Activated T-helper 2 cell treated with anti-CD3 and anti-CD28 coated beads, Interferon-gamma antibody, Interleukin-2, Interleukin-4, amounts not matched to agents 10 μg/mL and 5 μg/mL and 100 μg/mL, durations not matched to agents 14 hours and 24 hours and 36 hours (primary cell): ENCODE measurements around the gene IPO7. TPM values are rescaled to one million over a fixed set of nuclear protein-coding genes. Genes with fewer than 3 reads are reported as not detected.
A peak's percentile ranks its signal among the peaks of the same experiment; 100 is the strongest.
"Not testable (repeated sequence)": the region's sequence is repeated elsewhere in the genome, so short reads cannot be mapped to it uniquely, and the experiment has no call there.

ENCODE experiments used
- DNase-seq: peaks from one replicate; pipeline ENCODE4 v3.0.0; 2021; ENCODE audit warnings: low spot score
- H3K27ac Mint-ChIP-seq: one replicate; pipeline ENCODE4 v1.8.0; 2021; ENCODE audit warnings: mixed read lengths
- H3K27me3 Mint-ChIP-seq: one replicate; pipeline ENCODE4 v1.8.0; 2021; ENCODE audit warnings: low read depth, mixed read lengths
- H3K36me3 Mint-ChIP-seq: one replicate; pipeline ENCODE4 v1.8.0; 2021; ENCODE audit warnings: low read depth, mixed read lengths
- H3K4me1 Mint-ChIP-seq: one replicate; pipeline ENCODE4 v1.8.0; 2021; ENCODE audit warnings: low read depth, mixed read lengths
- H3K4me3 Mint-ChIP-seq: one replicate; pipeline ENCODE4 v1.8.0; 2021; ENCODE audit warnings: low read depth, mild to moderate bottlenecking, moderate library complexity, mixed read lengths
- H3K9me3 Mint-ChIP-seq: one replicate; pipeline ENCODE4 v1.8.0; 2021; ENCODE audit warnings: mixed read lengths
- intact Hi-C: fragments of 100-400 bp; cut with micrococcal nuclease; formaldehyde crosslinking; loops from one replicate; pipeline ENCODE4 v1.15.1; 2023
- total RNA-seq: library from RNA; stranded (reverse); gene quantifications from 2 replicates; pipeline ENCODE4 v1.2.3, GENCODE V29; 2022

The IPO7 gene
- total RNA-seq, 1 donor from 2014 or later = 143 TPM

GRCh38 chr11:9446230-9446629 is 61.8 kb downstream of the IPO7 start:
- peak overlapping the region; percentile 29 for H3K27ac Mint-ChIP-seq
- no peak for DNase-seq
- no peaks in the 10 kb centered on the region for H3K9me3 Mint-ChIP-seq
- H3K27me3 Mint-ChIP-seq = no peaks in the 10 kb centered on the region
- intact Hi-C loops = loop anchor here (10.0 kb wide), 1 partner anchor 59 kb away; no protein-coding TSS in a partner anchor
- peaks cover 17% of the 10 kb centered on the region for H3K4me1 Mint-ChIP-seq
- H3K4me3 Mint-ChIP-seq = no peak overlapping the region
- H3K36me3 Mint-ChIP-seq = peaks cover 69% of the 10 kb centered on the region

- Mint-ChIP-seq H3K27ac (no peak overlapping the region), H3K9me3 (peaks cover 7% of the 10 kb centered on the region), H3K4me3 (no peak overlapping the region), H3K27me3 (no peaks in the 10 kb centered on the region), H3K4me1 (peaks cover 17% of the 10 kb centered on the region), H3K36me3 (peaks cover 54% of the 10 kb centered on the region)
- intact Hi-C loops = loop anchor here (10.0 kb wide), 1 partner anchor 56 kb away; no protein-coding TSS in a partner anchor
- DNase-seq = no peak
Observed at GRCh38 chr11:9448576-9449352, 64.3 kb downstream of the IPO7 start.

GRCh38 chr11:9452023-9452422 is 67.6 kb downstream of the IPO7 start:
- H3K27me3 Mint-ChIP-seq, H3K4me1 Mint-ChIP-seq, DNase-seq, intact Hi-C loops, H3K9me3 Mint-ChIP-seq, H3K4me3 Mint-ChIP-seq, H3K27ac Mint-ChIP-seq: not testable (repeated sequence)
- peaks cover 29% of the 10 kb centered on the region for H3K36me3 Mint-ChIP-seq

- intact Hi-C loops = no loop called here
- no peak overlapping the region for H3K4me3 Mint-ChIP-seq
- no peak for DNase-seq
- H3K9me3 Mint-ChIP-seq = peaks cover 7% of the 10 kb centered on the region
- H3K4me1 Mint-ChIP-seq = peaks cover 3% of the 10 kb centered on the region
- H3K36me3 Mint-ChIP-seq = peaks cover 19% of the 10 kb centered on the region
- H3K27me3 Mint-ChIP-seq = no peaks in the 10 kb centered on the region
- H3K27ac Mint-ChIP-seq = no peak overlapping the region
Observed at GRCh38 chr11:9455722-9456121, 71.3 kb downstream of the IPO7 start.

- Mint-ChIP-seq H3K27ac (peak overlapping the region; percentile 97), H3K36me3 (peaks cover 23% of the 10 kb centered on the region), H3K27me3 (no peaks in the 10 kb centered on the region), H3K9me3 (no peaks in the 10 kb centered on the region), H3K4me3 (peak overlapping the region; percentile 93), H3K4me1 (peaks cover 18% of the 10 kb centered on the region)
- peak; percentile 25 for DNase-seq
- intact Hi-C loops = loop anchor here (1.0 to 5.0 kb wide), 11 partner anchors 48 to 777 kb away; partner anchors contain the start of genes IPO7, NRIP3, RPL27A and TMEM41B
Observed at GRCh38 chr11:9459667-9460321, 75.3 kb downstream of the IPO7 start.

- Mint-ChIP-seq H3K9me3 (no peaks in the 10 kb centered on the region), H3K27me3 (no peaks in the 10 kb centered on the region), H3K4me3 (peak within 1 kb of the TSS; percentile 93), H3K4me1 (peaks cover 18% of the 10 kb centered on the region), H3K36me3 (peaks cover 23% of the 10 kb centered on the region), H3K27ac (peak within 1 kb of the TSS; percentile 97)
- DNase-seq = peak; percentile 100
- intact Hi-C loops = loop anchor here (1.0 to 5.0 kb wide), 12 partner anchors 47 to 778 kb away; partner anchors contain the start of genes IPO7, NRIP3, RPL27A and TMEM41B
Observed at GRCh38 chr11:9460322-9461062, 76.0 kb downstream of the IPO7 start, which contains the start of gene ZNF143. TSS of gene ZNF143 (plus strand) at chr11:9461012. CDS start at chr11:9471309, 10,297 bp downstream.

- Mint-ChIP-seq H3K27ac (peak overlapping the region; percentile 97), H3K4me3 (peak overlapping the region; percentile 93), H3K36me3 (peaks cover 23% of the 10 kb centered on the region), H3K9me3 (no peaks in the 10 kb centered on the region), H3K27me3 (no peaks in the 10 kb centered on the region), H3K4me1 (peaks cover 18% of the 10 kb centered on the region)
- peak; percentile 78 for DNase-seq
- intact Hi-C loops = loop anchor here (1.0 to 5.0 kb wide), 7 partner anchors 46 to 497 kb away; partner anchors contain the start of genes NRIP3 and TMEM9B
Observed at GRCh38 chr11:9461063-9461759, 76.8 kb downstream of the IPO7 start.

- Mint-ChIP-seq H3K27me3 (no peaks in the 10 kb centered on the region), H3K4me1 (peaks cover 18% of the 10 kb centered on the region), H3K4me3 (peak overlapping the region; percentile 93), H3K9me3 (no peaks in the 10 kb centered on the region), H3K27ac (peak overlapping the region; percentile 91), H3K36me3 (peaks cover 27% of the 10 kb centered on the region)
- intact Hi-C loops = loop anchor here (1.0 to 5.0 kb wide), 7 partner anchors 46 to 497 kb away; partner anchors contain the start of genes NRIP3 and TMEM9B
- no peak for DNase-seq
Observed at GRCh38 chr11:9461760-9462134, 77.3 kb downstream of the IPO7 start.

GRCh38 chr11:9462172-9462799 is 77.8 kb downstream of the IPO7 start:
- peak overlapping the region; percentile 93 for H3K4me3 Mint-ChIP-seq
- no peaks in the 10 kb centered on the region for H3K27me3 Mint-ChIP-seq
- DNase-seq = no peak
- H3K27ac Mint-ChIP-seq = peak overlapping the region; percentile 91
- intact Hi-C loops = loop anchor here (5.0 kb wide), 3 partner anchors 45 to 460 kb away; partner anchors contain the start of gene NRIP3
- peaks cover 29% of the 10 kb centered on the region for H3K36me3 Mint-ChIP-seq
- peaks cover 18% of the 10 kb centered on the region for H3K4me1 Mint-ChIP-seq
- no peaks in the 10 kb centered on the region for H3K9me3 Mint-ChIP-seq

GRCh38 chr11:9462806-9463537 is 78.5 kb downstream of the IPO7 start:
- peak overlapping the region; percentile 63 for H3K27ac Mint-ChIP-seq
- H3K4me1 Mint-ChIP-seq = peaks cover 18% of the 10 kb centered on the region
- intact Hi-C loops = loop anchor here (5.0 kb wide), 3 partner anchors 44 to 461 kb away; partner anchors contain the start of gene NRIP3

GRCh38 chr11:9470765-9471164 is 86.3 kb downstream of the IPO7 start:
- H3K36me3 Mint-ChIP-seq = peaks cover 42% of the 10 kb centered on the region
- no peaks in the 10 kb centered on the region for H3K9me3 Mint-ChIP-seq
- H3K4me3 Mint-ChIP-seq = no peak overlapping the region
- intact Hi-C loops = no loop called here
- H3K27ac Mint-ChIP-seq = no peak overlapping the region
- peaks cover 7% of the 10 kb centered on the region for H3K4me1 Mint-ChIP-seq
- DNase-seq = no peak
- no peaks in the 10 kb centered on the region for H3K27me3 Mint-ChIP-seq

More at GRCh38 chr11:9462806-9463537, 78.5 kb downstream of the IPO7 start:
- DNase-seq = no peak
- Mint-ChIP-seq H3K4me3 (peak overlapping the region; percentile 93), H3K36me3 (peaks cover 32% of the 10 kb centered on the region), H3K9me3 (no peaks in the 10 kb centered on the region), H3K27me3 (no peaks in the 10 kb centered on the region)
